Loucy (cell line): ENCODE measurements around the gene MTSS2.
A peak's percentile ranks its signal among the peaks of the same experiment; 100 is the strongest.

Experiments
- H2AFZ ChIP-seq: fragments of 200-600 bp; sonication (generic); 2 replicates; pipeline ENCODE4 v1.6.0; 2016; ENCODE audit warnings: antibody characterized with exemption, mild to moderate bottlenecking, low read length, moderate library complexity
- H3F3A ChIP-seq: fragments of 200-600 bp; 2 replicates; pipeline ENCODE4 v1.6.0; 2016; ENCODE audit warnings: antibody characterized with exemption, low read depth, mild to moderate bottlenecking
- H3K27me3 ChIP-seq: fragments of 200-600 bp; sonication (generic); 2 replicates; pipeline ENCODE4 v1.6.1; 2014; ENCODE audit warnings: low read length, mild to moderate bottlenecking; ENCODE audit not compliant: insufficient read depth, poor library complexity, severe bottlenecking
- H3K36me3 ChIP-seq: fragments of 200-600 bp; sonication (generic); 2 replicates; pipeline ENCODE4 v1.6.1; 2016; ENCODE audit warnings: low read length; ENCODE audit not compliant: insufficient read depth
- H3K4me1 ChIP-seq: fragments of 200-600 bp; sonication (generic); 2 replicates; pipeline ENCODE4 v1.5.1; 2014; ENCODE audit warnings: low read length, mild to moderate bottlenecking; ENCODE audit not compliant: insufficient read depth, poor library complexity, severe bottlenecking
- H3K4me2 ChIP-seq: fragments of 200-600 bp; sonication (generic); 2 replicates; pipeline ENCODE4 v1.6.0; 2014; ENCODE audit warnings: antibody characterized with exemption, low read length, low read depth, mild to moderate bottlenecking; ENCODE audit not compliant: poor library complexity, severe bottlenecking
- H3K4me3 ChIP-seq: fragments of 200-600 bp; sonication (generic); 2 replicates; pipeline ENCODE4 v1.5.1; 2014; ENCODE audit warnings: low read length, mild to moderate bottlenecking, mixed read lengths; ENCODE audit not compliant: poor library complexity, severe bottlenecking
- H3K79me2 ChIP-seq: fragments of 200-600 bp; sonication (generic); 2 replicates; pipeline ENCODE4 v1.6.1; 2014; ENCODE audit warnings: low read length; ENCODE audit not compliant: insufficient read depth
- H3K9ac ChIP-seq: fragments of 200-600 bp; sonication (generic); 2 replicates; pipeline ENCODE4 v1.6.0; 2014; ENCODE audit warnings: mild to moderate bottlenecking, low read depth, low read length, moderate library complexity; ENCODE audit not compliant: poor library complexity, severe bottlenecking
- H3K9me2 ChIP-seq: fragments of 200-600 bp; sonication (generic); replicated peaks from 2 replicates; pipeline ENCODE4 v1.6.1; 2016; ENCODE audit warnings: low read depth, low read length, mixed read lengths
- H3K9me3 ChIP-seq: fragments of 200-600 bp; sonication (generic); 2 replicates; pipeline ENCODE4 v1.6.1; 2014; ENCODE audit warnings: mild to moderate bottlenecking, antibody characterized with exemption, low read length, low read depth; ENCODE audit not compliant: insufficient read depth
- H4K20me1 ChIP-seq: fragments of 200-600 bp; sonication (generic); 2 replicates; pipeline ENCODE4 v1.6.0; 2014; ENCODE audit warnings: antibody characterized with exemption, low read length, mild to moderate bottlenecking; ENCODE audit not compliant: insufficient read depth, poor library complexity, severe bottlenecking
- EZH2phosphoT487 ChIP-seq: fragments of 200-600 bp; IDR thresholded peaks from 2 replicates; pipeline ENCODE4 v1.6.1; 2018; ENCODE audit warnings: antibody characterized with exemption, mild to moderate bottlenecking, moderate library complexity, borderline replicate concordance
- TF ChIP-seq, protein P1 (sequence below): fragments of 200-600 bp; sonication (generic); conservative IDR thresholded peaks from 2 replicates; pipeline ENCODE4 v1.5.1; 2014; ENCODE audit warnings: mild to moderate bottlenecking, antibody characterized with exemption, low read length

The MTSS2 gene

GRCh38 chr16:70703835-70704381 lies 18.1 kb upstream of the MTSS2 start:
- H3K4me2 ChIP-seq: no peak overlapping the region
- no peak overlapping the region for H2AFZ ChIP-seq
- H3K9me3 ChIP-seq: no peaks in the 10 kb centered on the region
- no peak overlapping the region for H3K9ac ChIP-seq
- H4K20me1 ChIP-seq: no peaks in the 10 kb centered on the region
- no peak overlapping the region for H3K4me3 ChIP-seq
- no peaks in the 10 kb centered on the region for H3F3A ChIP-seq
- peaks cover 38% of the 10 kb centered on the region for H3K4me1 ChIP-seq
- H3K79me2 ChIP-seq: no peaks in the 10 kb centered on the region
- TF ChIP-seq, protein P1, sequence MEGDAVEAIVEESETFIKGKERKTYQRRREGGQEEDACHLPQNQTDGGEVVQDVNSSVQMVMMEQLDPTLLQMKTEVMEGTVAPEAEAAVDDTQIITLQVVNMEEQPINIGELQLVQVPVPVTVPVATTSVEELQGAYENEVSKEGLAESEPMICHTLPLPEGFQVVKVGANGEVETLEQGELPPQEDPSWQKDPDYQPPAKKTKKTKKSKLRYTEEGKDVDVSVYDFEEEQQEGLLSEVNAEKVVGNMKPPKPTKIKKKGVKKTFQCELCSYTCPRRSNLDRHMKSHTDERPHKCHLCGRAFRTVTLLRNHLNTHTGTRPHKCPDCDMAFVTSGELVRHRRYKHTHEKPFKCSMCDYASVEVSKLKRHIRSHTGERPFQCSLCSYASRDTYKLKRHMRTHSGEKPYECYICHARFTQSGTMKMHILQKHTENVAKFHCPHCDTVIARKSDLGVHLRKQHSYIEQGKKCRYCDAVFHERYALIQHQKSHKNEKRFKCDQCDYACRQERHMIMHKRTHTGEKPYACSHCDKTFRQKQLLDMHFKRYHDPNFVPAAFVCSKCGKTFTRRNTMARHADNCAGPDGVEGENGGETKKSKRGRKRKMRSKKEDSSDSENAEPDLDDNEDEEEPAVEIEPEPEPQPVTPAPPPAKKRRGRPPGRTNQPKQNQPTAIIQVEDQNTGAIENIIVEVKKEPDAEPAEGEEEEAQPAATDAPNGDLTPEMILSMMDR: no peak
- TF ChIP-seq EZH2phosphoT487: no peak
- peaks cover 3% of the 10 kb centered on the region; the same call in 1 of the 2 replicates for H3K36me3 ChIP-seq
- H3K9me2 ChIP-seq: no peaks in the 10 kb centered on the region
- no peaks in the 10 kb centered on the region for H3K27me3 ChIP-seq

DNA sequence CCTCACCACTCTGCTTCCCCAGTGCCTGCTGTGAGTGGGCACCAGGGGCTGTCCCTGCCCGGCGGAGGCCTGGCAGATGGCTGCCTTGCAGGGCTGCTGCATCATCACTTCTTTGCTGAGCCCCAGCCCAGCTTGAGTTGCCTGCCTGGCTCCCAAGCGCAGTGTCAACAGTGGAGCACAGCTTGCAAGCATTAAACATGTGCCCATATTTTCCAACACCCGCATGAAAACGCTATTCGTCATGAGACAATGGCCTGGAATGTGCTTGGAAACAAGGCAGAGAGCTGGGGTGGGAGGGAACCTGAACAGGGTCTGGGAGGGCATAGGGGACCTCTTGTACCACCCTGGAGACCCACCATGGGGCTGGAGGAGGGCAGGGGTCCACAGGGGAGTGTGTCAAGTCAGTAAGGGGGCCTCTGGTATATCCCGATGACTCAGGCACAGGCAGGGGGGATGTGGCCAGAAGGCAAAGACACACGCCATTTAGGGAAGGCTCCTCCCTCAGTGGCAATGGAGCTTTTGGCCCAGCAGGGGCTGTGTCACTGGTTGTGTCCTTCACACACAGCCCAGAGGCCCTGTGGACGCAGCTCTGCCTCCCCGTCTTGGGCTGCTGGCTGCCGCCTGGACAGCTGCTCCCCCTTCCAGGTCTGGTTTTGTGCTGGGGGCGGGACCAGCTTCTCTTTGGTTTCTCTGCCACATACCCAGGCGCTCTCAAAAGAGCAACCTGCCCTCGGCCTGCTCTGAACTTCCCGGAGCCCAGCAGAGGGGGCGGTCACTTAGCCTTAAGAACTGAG lies 17.4 kb upstream of the MTSS2 start:
- H3K4me3 ChIP-seq: no peak overlapping the region
- peaks cover 2% of the 10 kb centered on the region; the same call in 1 of the 2 replicates for H3K36me3 ChIP-seq
- H3K9ac ChIP-seq: peak overlapping the region; percentile 16
- no peak for TF ChIP-seq EZH2phosphoT487
- TF ChIP-seq, protein P1: no peak; the same call in 1 of the 2 replicates
- no peak overlapping the region for H2AFZ ChIP-seq
- no peaks in the 10 kb centered on the region for H3K9me3 ChIP-seq
- no peaks in the 10 kb centered on the region for H3F3A ChIP-seq
- H4K20me1 ChIP-seq: no peaks in the 10 kb centered on the region
- peaks cover 34% of the 10 kb centered on the region for H3K4me1 ChIP-seq
- no peaks in the 10 kb centered on the region for H3K27me3 ChIP-seq
- no peaks in the 10 kb centered on the region for H3K79me2 ChIP-seq
- H3K4me2 ChIP-seq: no peak overlapping the region
- no peaks in the 10 kb centered on the region for H3K9me2 ChIP-seq

DNA sequence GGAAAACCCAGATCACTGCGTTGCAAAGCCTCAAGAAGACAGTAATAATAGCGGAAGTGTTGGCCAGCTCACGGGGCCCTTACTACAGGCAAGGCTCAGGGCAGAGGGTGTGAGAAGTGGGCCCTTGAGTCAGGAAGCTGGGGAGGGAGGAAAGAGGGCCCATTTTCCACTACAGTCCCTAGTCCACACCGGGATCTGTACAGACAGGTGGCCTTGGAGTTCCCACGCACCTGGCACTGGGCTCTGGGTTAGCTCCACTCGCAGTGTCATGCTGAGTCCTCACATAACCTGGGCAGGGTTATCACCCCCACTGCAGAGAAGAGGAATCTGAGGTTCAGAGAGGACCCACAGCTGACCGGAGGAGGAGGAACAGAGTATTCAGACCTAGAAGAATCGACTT lies 16.8 kb upstream of the MTSS2 start:
- peaks cover 3% of the 10 kb centered on the region; the same call in 1 of the 2 replicates for H3K36me3 ChIP-seq
- no peaks in the 10 kb centered on the region for H3K27me3 ChIP-seq
- H3K9ac ChIP-seq: peak overlapping the region; percentile 16
- H3K4me3 ChIP-seq: no peak overlapping the region
- no peak overlapping the region for H2AFZ ChIP-seq
- no peaks in the 10 kb centered on the region for H4K20me1 ChIP-seq
- H3K9me3 ChIP-seq: no peaks in the 10 kb centered on the region
- H3F3A ChIP-seq: no peaks in the 10 kb centered on the region
- H3K79me2 ChIP-seq: no peaks in the 10 kb centered on the region
- TF ChIP-seq, protein P1: no peak
- TF ChIP-seq EZH2phosphoT487: no peak
- no peak overlapping the region for H3K4me2 ChIP-seq
- H3K9me2 ChIP-seq: no peaks in the 10 kb centered on the region
- H3K4me1 ChIP-seq: peaks cover 35% of the 10 kb centered on the region
